ENCODE data around the gene ROR2. TPM values are rescaled to one million over a fixed set of nuclear protein-coding genes. Genes with fewer than 3 reads are reported as not detected.

The ROR2 gene
- total RNA-seq, 3 donors from 2014 or later: 3.9 to 56.0 (median 6.5) TPM

DNA sequence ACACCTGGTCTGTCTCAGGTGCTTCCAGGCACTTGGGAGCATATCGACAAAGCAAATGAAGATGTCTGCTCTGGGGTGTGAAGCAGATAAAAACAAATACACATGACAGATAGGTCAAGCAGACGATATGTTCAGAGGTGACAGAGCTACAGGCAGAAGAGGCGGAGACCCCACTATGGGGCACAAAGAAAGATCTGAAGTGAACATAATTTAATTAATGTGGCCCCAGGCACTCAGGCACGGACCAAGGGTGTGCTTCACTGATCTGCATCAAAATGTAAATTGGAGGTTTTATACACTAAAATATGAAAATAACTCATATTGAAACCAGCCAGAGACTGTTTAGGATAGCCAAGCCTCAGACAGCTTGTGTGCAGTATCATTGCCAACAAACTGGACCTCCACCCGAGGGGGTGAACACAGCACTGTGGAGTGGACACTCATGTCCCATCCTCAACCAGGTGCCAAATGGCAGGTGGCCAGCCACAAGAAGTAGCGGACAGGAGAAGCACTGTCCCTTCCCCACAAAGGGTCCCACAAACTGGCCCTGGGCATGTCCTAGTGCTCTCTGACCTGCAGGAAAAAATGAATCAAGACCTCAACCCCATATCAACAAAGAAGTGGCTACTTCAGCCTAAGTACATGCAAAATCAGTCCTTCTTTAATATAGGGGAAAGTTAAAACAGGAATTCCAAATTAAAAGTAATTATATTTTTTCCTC, 29.2 kb downstream of the ROR2 start:
- Histone ChIP-seq H3K4me1 (ENCODE audit: low read depth) (no peaks in the 10 kb centered on the region), H3K9me3 (no peaks in the 10 kb centered on the region), H3K36me3 (ENCODE audit: low read depth) (no peaks in the 10 kb centered on the region), H3K4me3 (no peak overlapping the region)
- intact Hi-C loops (cut with DNase I, micrococcal nuclease): no loop called here
- no peak for TF ChIP-seq CTCF (IDR thresholded peaks at IDR 0.05)
- ATAC-seq: no peak
- DNase-seq: no peak

- H3K9me3 ChIP-seq: no peaks in the 10 kb centered on the region
- ATAC-seq (no peak), DNase-seq (no peak)
- intact Hi-C loops (cut with DNase I, micrococcal nuclease): no loop called here
- H3K4me1 ChIP-seq (ENCODE audit: low read depth): no peaks in the 10 kb centered on the region
- no peaks in the 10 kb centered on the region for H3K36me3 ChIP-seq (ENCODE audit: low read depth)
- no peak overlapping the region for H3K4me3 ChIP-seq
- no peak for TF ChIP-seq CTCF (IDR thresholded peaks at IDR 0.05)
Observed at GRCh38 chr9:91919621-91920020, 30.4 kb downstream of the ROR2 start.

- no peak for DNase-seq
- H3K4me1 ChIP-seq (ENCODE audit: low read depth): no peaks in the 10 kb centered on the region
Observed at GRCh38 chr9:91917436-91917835, 32.6 kb downstream of the ROR2 start.

GRCh38 chr9:91915524-91916263, 34.3 kb downstream of the ROR2 start:
- Histone ChIP-seq H3K9me3 (no peaks in the 10 kb centered on the region), H3K4me1 (ENCODE audit: low read depth) (no peaks in the 10 kb centered on the region), H3K4me3 (no peak overlapping the region), H3K36me3 (ENCODE audit: low read depth) (no peaks in the 10 kb centered on the region)
- no peak for ATAC-seq
- intact Hi-C loops (cut with DNase I, micrococcal nuclease): no loop called here
- no peak for TF ChIP-seq CTCF (IDR thresholded peaks at IDR 0.05)
- DNase-seq: no peak

More at GRCh38 chr9:91917436-91917835, 32.6 kb downstream of the ROR2 start:
- Histone ChIP-seq H3K36me3 (ENCODE audit: low read depth) (no peaks in the 10 kb centered on the region), H3K9me3 (no peaks in the 10 kb centered on the region), H3K4me3 (no peak overlapping the region)
- no peak for ATAC-seq
- no peak for TF ChIP-seq CTCF (IDR thresholded peaks at IDR 0.05)
- intact Hi-C loops (cut with DNase I, micrococcal nuclease): no loop called here

DNA sequence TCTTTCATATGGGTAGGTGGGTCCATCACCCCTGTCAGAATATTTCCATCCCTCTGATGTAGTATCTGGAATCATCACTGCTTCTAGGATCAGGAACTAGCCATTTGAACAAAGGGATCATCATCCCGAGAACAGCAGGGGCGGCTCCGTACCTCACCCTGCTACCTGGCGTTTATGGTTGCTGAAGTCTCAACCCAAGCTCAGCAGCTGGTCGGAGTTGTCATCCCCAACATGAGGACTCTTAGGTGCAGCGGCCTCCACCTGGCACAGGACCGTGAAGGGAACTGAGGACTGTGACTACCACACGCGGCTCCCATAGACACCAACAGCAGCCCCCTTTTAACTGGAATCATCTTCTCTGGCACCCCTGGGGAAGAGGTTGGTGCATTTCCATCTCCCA, 35.1 kb downstream of the ROR2 start:
- no peak for TF ChIP-seq CTCF (IDR thresholded peaks at IDR 0.05)
- Histone ChIP-seq H3K9me3 (no peaks in the 10 kb centered on the region), H3K4me1 (ENCODE audit: low read depth) (no peaks in the 10 kb centered on the region), H3K4me3 (no peak overlapping the region), H3K36me3 (ENCODE audit: low read depth) (no peaks in the 10 kb centered on the region)
- no peak for DNase-seq
- no peak for ATAC-seq
- intact Hi-C loops (cut with DNase I, micrococcal nuclease): no loop called here

Data from mucosa of descending colon (tissue), 3 donors.